Gastroesophageal sphincter (tissue), 4 donors: ENCODE results near the gene ATF4. TPM values are rescaled to one million over a fixed set of nuclear protein-coding genes. Genes with fewer than 3 reads are reported as not detected.

Source experiments
- ATAC-seq: fragments of 150-250 bp; one replicate; pipeline ENCODE4 v1.9.1; 2016; ENCODE audit warnings: mild to moderate bottlenecking, moderate library complexity
- H3K27ac ChIP-seq, 4 donors: fragments of 200-600 bp; sonication (generic) in 3 of 4; 1 replicate in 3 of 4; 2 replicates in 1 of 4; pipeline ENCODE4 v1.5.1; 2016 to 2019
- H3K27me3 ChIP-seq: fragments of 200-600 bp; sonication (generic); one replicate; pipeline ENCODE4 v1.5.1; 2019
- H3K36me3 ChIP-seq, 2 donors: fragments of 200-600 bp; sonication (generic); one replicate each; pipeline ENCODE4 v1.5.1; 2019; ENCODE audit warnings: control low read depth in 1 of 2
- H3K4me1 ChIP-seq, 3 donors: fragments of 200-600 bp; sonication (generic); 1 replicate in 2 of 3; 2 replicates in 1 of 3; pipeline ENCODE4 v1.5.1; 2016 to 2019; ENCODE audit warnings: control low read depth in 2 of 3
- H3K4me3 ChIP-seq, 2 donors: fragments of 200-600 bp; sonication (generic); one replicate each; pipeline ENCODE4 v1.5.1; 2019; ENCODE audit warnings: mild to moderate bottlenecking in 1 of 2, moderate library complexity in 1 of 2
- H3K9me3 ChIP-seq, 3 donors: fragments of 200-600 bp; sonication (generic); one replicate each; pipeline ENCODE4 v1.5.1; 2017 to 2019; ENCODE audit warnings: control low read depth in 2 of 3
- EP300 ChIP-seq: sonication (generic); formaldehyde crosslinking; IDR thresholded peaks from one replicate; pipeline ENCODE4 v1.6.1; 2017; ENCODE audit warnings: antibody characterized with exemption, mild to moderate bottlenecking
- POLR2A ChIP-seq, 2 donors: fragments of 450-650 bp; IDR thresholded peaks; one replicate each; pipeline ENCODE4 v1.6.1; 2017; ENCODE audit warnings: antibody characterized with exemption in 2 of 2, mild to moderate bottlenecking in 2 of 2, moderate library complexity in 1 of 2
- POLR2AphosphoS5 ChIP-seq: sonication (generic); formaldehyde crosslinking; IDR thresholded peaks from one replicate; pipeline ENCODE4 v1.6.1; 2017; ENCODE audit warnings: antibody characterized with exemption
- WGBS, 2 donors: methylation state at CpG; one replicate each; pipeline ENCODE4 v1.1.5; 2018; ENCODE audit warnings: low coverage in 1 of 2; 5-methylcytosine and 5-hydroxymethylcytosine counted together
- total RNA-seq, 4 donors: library from RNA; depleted of rRNA; stranded (reverse); fragments of >200 nt; gene quantifications; one replicate each; pipeline ENCODE4 v1.1.0, GENCODE V29; 2016
- TF ChIP-seq, protein P1 (sequence below), 4 experiments: fragments of 200-600 bp in 2 of 4; fragments of 450-650 bp in 2 of 4; sonication (generic) in 1 of 4; IDR thresholded peaks; one replicate each; pipeline ENCODE4 v1.5.1; 2017 to 2019; ENCODE audit warnings: antibody characterized with exemption in 4 of 4, mild to moderate bottlenecking in 2 of 4, moderate library complexity in 2 of 4

ATF4 gene
- total RNA-seq, 4 donors from 2014 or later: 450 to 718 (median 563) TPM

GRCh38 chr22:39515266-39516050 is 4.9 kb upstream of the ATF4 start:
- 76 to 77% methylated on average over 6 to 9 of the region's 12 CpGs for WGBS, 2 donors
- TF ChIP-seq POLR2A (IDR thresholded peaks at IDR 0.05) (no peak), POLR2AphosphoS5 (no peak), EP300 (no peak)
- TF ChIP-seq, protein P1, sequence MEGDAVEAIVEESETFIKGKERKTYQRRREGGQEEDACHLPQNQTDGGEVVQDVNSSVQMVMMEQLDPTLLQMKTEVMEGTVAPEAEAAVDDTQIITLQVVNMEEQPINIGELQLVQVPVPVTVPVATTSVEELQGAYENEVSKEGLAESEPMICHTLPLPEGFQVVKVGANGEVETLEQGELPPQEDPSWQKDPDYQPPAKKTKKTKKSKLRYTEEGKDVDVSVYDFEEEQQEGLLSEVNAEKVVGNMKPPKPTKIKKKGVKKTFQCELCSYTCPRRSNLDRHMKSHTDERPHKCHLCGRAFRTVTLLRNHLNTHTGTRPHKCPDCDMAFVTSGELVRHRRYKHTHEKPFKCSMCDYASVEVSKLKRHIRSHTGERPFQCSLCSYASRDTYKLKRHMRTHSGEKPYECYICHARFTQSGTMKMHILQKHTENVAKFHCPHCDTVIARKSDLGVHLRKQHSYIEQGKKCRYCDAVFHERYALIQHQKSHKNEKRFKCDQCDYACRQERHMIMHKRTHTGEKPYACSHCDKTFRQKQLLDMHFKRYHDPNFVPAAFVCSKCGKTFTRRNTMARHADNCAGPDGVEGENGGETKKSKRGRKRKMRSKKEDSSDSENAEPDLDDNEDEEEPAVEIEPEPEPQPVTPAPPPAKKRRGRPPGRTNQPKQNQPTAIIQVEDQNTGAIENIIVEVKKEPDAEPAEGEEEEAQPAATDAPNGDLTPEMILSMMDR (IDR thresholded peaks at IDR 0.05): no peak
- Histone ChIP-seq H3K4me1 (peaks cover 5 to 33% (median 6%) of the 10 kb centered on the region in 3 donors), H3K27ac (no peak overlapping the region), H3K4me3 (no peak overlapping the region), H3K36me3 (peaks cover 0 to 72% of the 10 kb centered on the region in 2 donors), H3K9me3 (no peaks in the 10 kb centered on the region), H3K27me3 (no peaks in the 10 kb centered on the region)
- ATAC-seq: no peak

DNA sequence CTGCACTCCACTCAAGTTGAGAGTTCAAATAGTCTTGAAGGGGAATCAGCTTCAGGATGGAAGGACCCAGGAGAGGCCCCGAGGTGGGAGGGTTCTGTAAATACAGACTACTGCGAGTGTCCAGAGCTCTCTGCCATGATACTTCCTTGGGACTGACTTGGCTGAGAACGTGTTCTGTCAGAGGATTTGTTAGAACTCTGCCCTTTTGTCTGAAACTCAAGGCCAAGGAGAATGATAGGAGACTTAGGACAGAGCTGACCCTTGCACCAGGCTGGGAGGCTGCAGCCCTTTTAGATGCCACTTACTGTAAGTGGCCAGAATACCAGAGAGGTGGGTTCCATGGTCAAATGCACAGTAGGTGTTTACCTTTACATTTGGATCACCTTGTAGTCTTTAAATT is 2.9 kb upstream of the ATF4 start:
- Histone ChIP-seq H3K27ac (no peak overlapping the region), H3K4me1 (peaks cover 5 to 45% (median 13%) of the 10 kb centered on the region in 3 donors), H3K36me3 (peaks cover 6 to 68% of the 10 kb centered on the region in 2 donors), H3K4me3 (no peak overlapping the region), H3K27me3 (no peaks in the 10 kb centered on the region), H3K9me3 (no peaks in the 10 kb centered on the region)
- no peak for TF ChIP-seq POLR2A (IDR thresholded peaks at IDR 0.05)
- no peak for TF ChIP-seq EP300
- TF ChIP-seq POLR2AphosphoS5: no peak
- TF ChIP-seq, protein P1 (IDR thresholded peaks at IDR 0.05): no peak
- 45 to 71% methylated on average over 2 to 3 of the region's 3 CpGs for WGBS, 2 donors
- ATAC-seq: no peak

DNA sequence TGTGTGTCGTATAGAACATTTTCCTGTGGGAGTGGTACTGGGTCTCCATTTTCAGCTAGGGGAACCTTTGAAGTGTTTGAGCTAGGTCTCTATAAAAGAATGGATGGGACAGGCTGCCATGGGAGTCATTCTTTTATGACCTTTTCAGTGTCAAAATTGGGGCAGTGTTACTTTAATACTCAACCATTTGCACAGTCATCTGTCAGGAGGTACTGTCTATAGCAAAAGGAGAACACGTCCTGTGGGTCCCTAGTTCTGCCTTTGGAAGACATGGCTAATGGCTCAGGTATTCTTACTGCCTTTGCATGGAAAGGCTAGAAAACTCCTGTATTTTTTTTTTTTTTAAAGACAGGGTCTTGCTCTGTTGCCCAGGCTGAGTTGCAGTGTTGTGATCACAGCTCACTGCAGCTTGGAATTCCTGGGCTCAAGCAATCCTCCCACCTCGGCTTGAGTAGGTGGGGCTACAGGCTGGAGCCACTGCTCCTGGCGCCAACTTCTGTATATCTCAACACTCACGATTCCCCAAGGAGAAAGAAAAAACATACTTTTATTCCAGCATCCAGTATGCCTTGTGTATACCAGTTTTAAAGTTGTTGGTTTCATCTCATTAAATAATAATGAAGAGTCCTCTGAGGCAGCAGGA is 2.1 kb upstream of the ATF4 start:
- 46 to 50% methylated on average over 2 to 3 of the region's 5 CpGs for WGBS, 2 donors
- Histone ChIP-seq H3K4me3 (no peak overlapping the region), H3K4me1 (peaks cover 5 to 52% (median 21%) of the 10 kb centered on the region in 3 donors), H3K36me3 (peaks cover 6 to 68% of the 10 kb centered on the region in 2 donors), H3K27ac (peak overlapping the region in 3 of 4 donors; percentile 98 to 100 (median 100)), H3K9me3 (no peaks in the 10 kb centered on the region), H3K27me3 (no peaks in the 10 kb centered on the region)
- no peak for TF ChIP-seq POLR2AphosphoS5
- TF ChIP-seq EP300: no peak
- no peak for TF ChIP-seq POLR2A (IDR thresholded peaks at IDR 0.05)
- TF ChIP-seq, protein P1 (IDR thresholded peaks at IDR 0.05): no peak
- ATAC-seq: no peak

- Histone ChIP-seq H3K9me3 (no peaks in the 10 kb centered on the region), H3K27ac (peak overlapping the region; percentile 98 to 100 (median 100)), H3K4me1 (peaks cover 5 to 57% (median 27%) of the 10 kb centered on the region in 3 donors), H3K27me3 (no peaks in the 10 kb centered on the region), H3K4me3 (peak overlapping the region; percentile 98 to 100), H3K36me3 (peaks cover 6 to 67% of the 10 kb centered on the region in 2 donors)
- ATAC-seq: no peak
- WGBS, 2 donors: 33 to 48% methylated on average over 2 to 5 of the region's 24 CpGs
- TF ChIP-seq POLR2AphosphoS5 (no peak), POLR2A (IDR thresholded peaks at IDR 0.05) (no peak), EP300 (no peak)
- TF ChIP-seq, protein P1 (IDR thresholded peaks at IDR 0.05): no peak
Measured at GRCh38 chr22:39518996-39519680, 1.2 kb upstream of the ATF4 start.
